ENCODE measurements around the gene CDK15.
"Not testable (repeated sequence)": the region's sequence is repeated elsewhere in the genome, so short reads cannot be mapped to it uniquely, and the experiment has no call there.

CDK15 gene

GRCh38 chr2:201790291-201790690 lies 16.0 kb upstream of the CDK15 start:
- no peak for DNase-seq

DNA sequence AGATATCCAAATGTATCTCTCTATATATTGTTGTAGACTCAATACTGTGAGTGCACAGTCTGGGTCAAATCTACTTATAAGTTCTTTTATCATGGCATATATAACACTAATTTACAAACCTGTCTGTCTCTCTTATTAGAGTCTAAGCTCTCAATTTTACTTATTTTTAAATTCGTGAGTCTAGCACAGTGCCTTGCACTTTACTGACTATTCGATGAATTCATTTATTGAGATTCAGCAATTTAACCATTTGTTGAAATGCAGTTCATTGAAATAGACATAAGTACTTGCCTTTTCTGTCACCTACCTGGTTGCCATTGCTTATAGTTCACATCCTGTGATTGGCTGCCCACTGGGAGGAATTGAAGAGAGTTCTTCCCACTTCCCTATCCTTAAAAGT lies 15.3 kb upstream of the CDK15 start:
- DNase-seq: no peak

DNA sequence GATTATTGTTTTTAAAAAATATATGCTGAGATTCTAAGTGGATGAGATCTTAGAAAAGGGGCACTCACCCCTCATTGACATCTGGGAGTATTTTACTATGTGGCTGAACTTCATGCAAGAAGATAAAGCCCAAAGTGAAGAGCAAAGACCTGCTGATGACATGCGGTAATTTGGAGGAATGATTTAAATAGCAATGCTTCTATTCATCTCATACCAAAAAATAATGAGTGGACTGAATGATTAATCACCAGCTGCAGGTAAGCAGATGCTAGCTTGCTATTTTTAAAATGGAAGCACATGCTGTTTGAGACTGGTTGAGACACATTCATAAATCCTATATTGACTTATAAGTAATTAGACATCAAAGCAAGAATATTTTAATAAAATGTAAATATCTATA lies 12.7 kb upstream of the CDK15 start:
- DNase-seq: no peak

GRCh38 chr2:201794294-201794693 lies 12.0 kb upstream of the CDK15 start:
- DNase-seq: no peak

DNA sequence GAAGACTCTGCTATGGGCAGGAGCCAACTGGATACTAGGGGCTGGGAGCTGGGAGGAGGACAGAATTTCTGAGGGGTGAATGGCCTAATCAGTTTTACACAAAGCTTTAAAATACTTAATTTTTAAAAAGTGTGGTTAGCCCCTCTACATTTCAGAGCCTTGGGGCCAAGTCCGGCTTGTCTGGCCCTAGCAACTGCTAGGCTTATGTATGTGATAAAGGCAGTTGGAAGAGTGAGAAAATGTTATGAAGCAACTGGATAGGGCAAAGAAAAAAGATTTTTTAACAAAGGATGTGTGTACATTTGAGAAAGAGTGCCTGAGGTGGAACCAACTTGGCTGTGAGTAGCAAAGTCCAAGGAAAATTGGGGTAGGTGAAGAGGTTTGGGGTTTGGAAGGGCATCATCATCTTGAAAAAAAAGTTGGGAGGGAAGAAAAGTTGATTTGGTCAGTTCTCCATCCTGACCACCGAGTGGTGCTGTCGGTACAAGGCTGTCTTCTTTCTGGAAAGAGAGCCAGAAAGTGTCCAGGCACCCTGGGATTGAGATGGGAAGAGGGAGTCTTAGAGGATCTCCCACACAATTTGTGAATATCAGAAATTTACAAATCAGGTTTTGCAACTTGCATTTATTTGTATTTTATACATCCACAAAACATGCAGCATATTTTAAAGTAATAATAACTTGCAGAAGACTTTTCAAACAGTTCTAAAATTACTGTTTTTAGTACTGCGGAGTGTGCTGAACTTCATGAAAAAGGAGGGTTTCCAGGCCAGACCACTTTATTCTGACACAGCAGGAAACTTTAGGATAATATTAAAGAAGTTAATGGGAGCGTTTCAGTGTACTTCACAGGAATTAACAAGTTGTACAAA lies 10.5 kb upstream of the CDK15 start:
- DNase-seq: peak in 1 of 2 experiments; percentile 52

- no peak for DNase-seq
These were observed 9.9 kb upstream of the CDK15 start for GRCh38 chr2:201796478-201796865.

DNA sequence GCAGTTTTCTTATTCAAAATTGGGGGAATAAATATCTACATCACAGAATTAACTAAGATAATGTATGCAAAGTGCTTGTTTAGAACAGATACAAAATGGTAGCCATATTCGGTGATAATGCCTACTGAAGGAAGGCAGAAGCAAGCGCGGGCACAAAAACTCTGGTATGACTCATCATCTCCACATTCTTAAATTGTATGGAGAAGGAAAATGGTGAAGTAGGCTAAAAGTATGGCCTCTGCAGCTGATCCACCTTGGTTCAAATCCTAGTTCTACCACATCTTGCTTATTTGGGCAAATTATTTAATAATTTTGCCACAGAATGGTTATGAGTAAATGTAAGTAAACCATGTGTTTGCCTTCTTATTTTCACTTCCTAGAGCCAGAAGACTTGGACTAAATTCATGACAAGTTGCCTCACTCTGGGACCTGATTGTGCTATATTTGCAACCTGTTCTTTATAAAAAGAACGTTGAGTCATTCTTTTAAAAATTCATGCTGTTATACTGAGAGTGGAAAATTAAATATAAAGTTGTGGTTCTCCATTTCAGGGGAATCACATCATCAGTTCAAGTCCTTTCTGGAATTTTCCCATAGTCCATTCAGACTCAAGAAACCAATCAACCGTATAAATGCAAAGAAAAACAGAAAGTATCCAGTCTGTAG lies 9.0 kb upstream of the CDK15 start:
- DNase-seq: no peak

GRCh38 chr2:201798252-201798913 lies 8.0 kb upstream of the CDK15 start:
- no peak for DNase-seq

GRCh38 chr2:201798914-201799285 lies 7.4 kb upstream of the CDK15 start:
- not testable (repeated sequence) for DNase-seq

DNA sequence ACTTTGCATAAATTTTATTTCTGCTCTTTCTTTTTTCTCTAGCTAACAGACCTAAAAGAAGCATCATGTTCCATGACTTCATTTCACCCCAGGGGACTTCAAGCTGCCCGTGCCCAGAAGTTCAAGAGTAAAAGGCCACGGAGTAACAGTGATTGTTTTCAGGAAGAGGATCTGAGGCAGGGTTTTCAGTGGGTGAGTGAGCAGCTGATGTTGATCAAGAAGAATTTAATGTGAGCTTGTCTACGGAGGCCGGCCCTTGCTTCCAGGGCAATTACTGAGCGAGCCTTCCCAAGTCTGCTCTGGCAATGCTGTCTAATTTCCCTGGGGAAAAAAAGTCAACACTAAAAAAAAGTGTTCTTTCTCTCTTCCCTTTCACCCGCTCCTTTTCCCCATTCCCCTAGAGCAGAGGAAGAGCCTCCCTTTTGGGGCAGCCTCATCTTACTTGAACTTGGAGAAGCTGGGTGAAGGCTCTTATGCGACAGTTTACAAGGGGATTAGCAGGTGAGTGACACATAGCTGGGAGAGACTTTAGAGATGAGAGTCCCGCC lies 1.2 kb downstream of the CDK15 start:
- no peak for DNase-seq

- DNase-seq: no peak
These were observed 1.7 kb downstream of the CDK15 start for GRCh38 chr2:201808027-201808426.

DNA sequence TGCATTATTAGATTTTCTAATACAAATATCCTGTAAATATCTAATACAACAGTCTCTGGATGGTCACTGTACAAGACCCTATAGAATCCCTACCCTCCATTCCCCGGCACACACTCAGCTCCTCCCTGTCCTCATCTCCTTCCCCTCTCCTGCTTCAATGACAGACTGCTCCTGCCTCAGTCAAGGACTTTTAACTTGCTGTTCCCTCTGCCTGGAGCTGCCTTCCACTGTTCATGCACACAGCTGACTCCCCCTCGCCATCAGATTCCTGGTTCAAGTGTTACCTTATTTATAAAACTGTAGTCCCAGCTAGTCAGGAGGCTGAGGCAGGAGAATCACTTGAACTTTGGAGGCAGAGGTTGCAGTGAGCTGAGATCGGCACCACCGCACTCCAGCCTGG lies 3.3 kb downstream of the CDK15 start:
- DNase-seq: no peak

GRCh38 chr2:201810604-201811003 lies 4.3 kb downstream of the CDK15 start:
- DNase-seq: not testable (repeated sequence)

GRCh38 chr2:201813996-201814760 lies 7.8 kb downstream of the CDK15 start:
- peak in 1 of 2 experiments; percentile 75 for DNase-seq

- no peak for DNase-seq
These were observed 10.6 kb downstream of the CDK15 start for GRCh38 chr2:201816657-201817575.

GRCh38 chr2:201820383-201821007 lies 14.2 kb downstream of the CDK15 start:
- DNase-seq: no peak

DNA sequence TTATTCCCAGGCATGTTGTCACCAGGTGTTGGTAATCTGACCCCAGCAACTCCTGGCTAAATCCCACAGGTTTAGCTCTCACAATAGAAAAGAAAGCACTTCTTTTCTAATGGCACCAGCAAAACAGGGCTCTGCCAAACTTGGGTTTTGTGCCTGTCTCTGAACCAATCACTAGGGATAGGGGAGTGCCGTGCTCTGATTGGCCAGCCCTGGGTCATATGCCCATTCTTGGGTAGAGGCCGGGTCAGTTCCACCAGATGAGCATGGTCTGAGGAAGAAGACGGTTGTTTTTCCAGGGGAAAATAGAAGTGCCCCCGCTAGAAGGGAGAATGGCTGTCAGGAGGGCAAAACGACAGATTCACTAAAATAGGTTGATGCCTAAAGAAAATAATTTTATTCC lies 14.7 kb downstream of the CDK15 start:
- DNase-seq: no peak

GRCh38 chr2:201824212-201824611 lies 17.9 kb downstream of the CDK15 start:
- DNase-seq: no peak

GRCh38 chr2:201827621-201828020 lies 21.3 kb downstream of the CDK15 start:
- no peak for DNase-seq

DNA sequence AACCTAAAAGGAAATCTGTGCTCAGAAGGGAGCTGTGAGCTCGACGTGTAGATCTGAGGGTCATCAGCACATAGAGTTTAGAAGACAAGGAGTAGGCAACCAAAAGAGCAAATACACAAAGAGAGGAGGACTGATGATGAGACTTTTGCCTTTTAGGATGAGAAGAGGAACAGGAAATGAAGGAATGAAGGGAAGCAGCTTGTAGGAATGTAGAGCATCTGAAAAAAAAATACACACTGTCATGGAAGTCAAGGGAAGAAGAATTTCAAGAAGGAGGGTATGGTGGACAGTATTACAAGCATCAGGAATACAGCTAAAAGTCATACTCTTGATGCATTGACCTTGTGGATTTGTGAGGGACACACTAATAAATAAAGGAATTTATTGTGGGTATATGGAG lies 21.9 kb downstream of the CDK15 start:
- no peak for DNase-seq

GRCh38 chr2:201830666-201831065 lies 24.3 kb downstream of the CDK15 start:
- DNase-seq: no peak

Measured in cerebellar nuclear complex (tissue), 1 donor.